ENCODE data around the gene TMEM63A. TPM values are rescaled to one million over a fixed set of nuclear protein-coding genes. Genes with fewer than 3 reads are reported as not detected.
A peak's percentile ranks its signal among the peaks of the same experiment; 100 is the strongest.

Gene TMEM63A
- total and polyA plus RNA-seq, 2 of the 13 experiments (the other 11 are each of a cell fraction or from before 2014, with no cell fraction given), result 23.9 to 53.3 TPM

- TF ChIP-seq CREB1 (IDR thresholded peaks at IDR 0.05) (no peak), CREB1 (CRISPR knock-in tag; IDR thresholded peaks at IDR 0.05) (peak; percentile 82), JARID2 (CRISPR knock-in tag; IDR thresholded peaks at IDR 0.05; ENCODE audit: insufficient replicate concordance) (no peak), SNAPC4 (CRISPR knock-in tag; IDR thresholded peaks at IDR 0.05) (0 out of 2 replicates have a peak, but pooled peaks have one; percentile 71), SALL1 (CRISPR knock-in tag; IDR thresholded peaks at IDR 0.05) (peak; percentile 98), CTCF (CRISPR knock-in tag; IDR thresholded peaks at IDR 0.05) (peak; percentile 42), ZNF337 (CRISPR knock-in tag; IDR thresholded peaks at IDR 0.05; ENCODE audit: borderline replicate concordance, low read depth) (peak; percentile 91; the same call in 1 of the 2 replicates), SAFB2 (CRISPR knock-in tag; IDR thresholded peaks at IDR 0.05; ENCODE audit: borderline replicate concordance, low read depth) (peak; percentile 46; the same call in 1 of the 2 replicates), NRL (CRISPR knock-in tag; IDR thresholded peaks at IDR 0.05; ENCODE audit: borderline replicate concordance) (no peak), HDAC6 (IDR thresholded peaks at IDR 0.05; ENCODE audit: low read depth, low read length) (no peak), HMGA1 (CRISPR knock-in tag; conservative IDR thresholded peaks at IDR 0.05) (no peak), IRF2 (CRISPR knock-in tag; IDR thresholded peaks at IDR 0.05) (peak; percentile 93), PBX2 (CRISPR knock-in tag; IDR thresholded peaks at IDR 0.05) (peak; percentile 32; the same call in 1 of the 2 replicates), ZNF737 (CRISPR knock-in tag; IDR thresholded peaks at IDR 0.05; ENCODE audit: borderline replicate concordance) (no peak), MTA1 (CRISPR knock-in tag; IDR thresholded peaks at IDR 0.05; ENCODE audit: borderline replicate concordance) (peak; percentile 92), ZNF83 (CRISPR knock-in tag; IDR thresholded peaks at IDR 0.05; ENCODE audit: borderline replicate concordance) (no peak), HOXA3 (CRISPR knock-in tag; IDR thresholded peaks at IDR 0.05) (peak; percentile 95), ZNF720 (CRISPR knock-in tag; IDR thresholded peaks at IDR 0.05) (no peak), TBL1XR1 (IDR thresholded peaks at IDR 0.05; ENCODE audit: borderline replicate concordance, low read length, partially characterized antibody) (peak; percentile 98), RFX5 (IDR thresholded peaks at IDR 0.05; ENCODE audit: low read depth, low read length) (0 out of 2 replicates have a peak, but pooled peaks have one; percentile 52), HDAC2 (CRISPR knock-in tag; IDR thresholded peaks at IDR 0.05) (peak; percentile 99), MTF1 (CRISPR knock-in tag; IDR thresholded peaks at IDR 0.05) (no peak)
Observed at GRCh38 chr1:225813214-225813964, 68.8 kb downstream of the TMEM63A start (continued).

Measured in HepG2 (cell line).